GM23338 (cell line): ENCODE results near the gene TBC1D21. TPM values are rescaled to one million over a fixed set of nuclear protein-coding genes. Genes with fewer than 3 reads are reported as not detected.

Source experiments
- CREB1 ChIP-seq: fragments of 250-450 bp; sonication (Bioruptor Pico); IDR thresholded peaks from 2 replicates; pipeline ENCODE4 v1.5.0; 2020; ENCODE audit warnings: low read depth, mild to moderate bottlenecking, moderate library complexity
- EZH2 ChIP-seq: fragments of 200-600 bp; sonication (generic); IDR thresholded peaks from one replicate; pipeline ENCODE4 v1.8.0; 2017; ENCODE audit warnings: antibody characterized with exemption, mild to moderate bottlenecking, low read depth; ENCODE audit not compliant: unreplicated experiment
- EZH2phosphoT487 ChIP-seq: fragments of 200-600 bp; sonication (generic); IDR thresholded peaks from one replicate; pipeline ENCODE4 v1.8.1; 2018; ENCODE audit warnings: antibody characterized with exemption; ENCODE audit not compliant: unreplicated experiment
- NANOG ChIP-seq: IDR thresholded peaks from 2 replicates; pipeline ENCODE4 v1.6.1; 2016; ENCODE audit warnings: antibody characterized with exemption, borderline replicate concordance
- POLR2AphosphoS5 ChIP-seq: IDR thresholded peaks from 2 replicates; pipeline ENCODE4 v1.6.1; 2016; ENCODE audit warnings: antibody characterized with exemption, low read depth
- STAT1 ChIP-seq: IDR thresholded peaks from one replicate; pipeline ENCODE4 v1.6.1; 2016; ENCODE audit warnings: antibody characterized with exemption; ENCODE audit not compliant: unreplicated experiment
- ZNF114 ChIP-seq: fragments of 250-450 bp; sonication (Bioruptor Pico); IDR thresholded peaks from 2 replicates; pipeline ENCODE4 v1.5.0; 2020; ENCODE audit warnings: mild to moderate bottlenecking, moderate library complexity
- polyA plus RNA-seq: library from polyadenylated mRNA; unstranded; fragments of >200 nt; fragmentation: Nextera tagmentation; extraction: Ambion mirVana; gene quantifications from 2 replicates; pipeline ENCODE4 v1.2.1, GENCODE V29; 2016
- total RNA-seq: library from RNA; depleted of rRNA; stranded (reverse); fragments of >200 nt; shearing (Covaris generic); gene quantifications from 2 replicates; pipeline ENCODE4 v1.2.3, GENCODE V29; 2014
- TF ChIP-seq, protein P1 (sequence below): fragments of 250-450 bp; sonication (Bioruptor Pico); IDR thresholded peaks from 2 replicates; pipeline ENCODE4 v1.5.0; 2020; ENCODE audit warnings: mild to moderate bottlenecking, moderate library complexity
- TF ChIP-seq, protein P2 (sequence below): IDR thresholded peaks from one replicate; pipeline ENCODE4 v1.6.1; 2018; ENCODE audit warnings: antibody characterized with exemption; ENCODE audit not compliant: unreplicated experiment
- TF ChIP-seq, protein P3 (sequence below), 2 experiments: fragments of 200-600 bp in 1 of 2; sonication (generic) in 1 of 2; conservative IDR thresholded peaks; 2 replicates each; pipeline versions ENCODE4 v1.5.1 to v1.6.1; 2016 to 2017; ENCODE audit warnings: antibody characterized with exemption in 2 of 2, low read depth in 2 of 2, mild to moderate bottlenecking in 2 of 2, moderate library complexity in 1 of 2

Gene TBC1D21
- total and polyA plus RNA-seq, 2 experiments from 2014 or later = not detected

DNA sequence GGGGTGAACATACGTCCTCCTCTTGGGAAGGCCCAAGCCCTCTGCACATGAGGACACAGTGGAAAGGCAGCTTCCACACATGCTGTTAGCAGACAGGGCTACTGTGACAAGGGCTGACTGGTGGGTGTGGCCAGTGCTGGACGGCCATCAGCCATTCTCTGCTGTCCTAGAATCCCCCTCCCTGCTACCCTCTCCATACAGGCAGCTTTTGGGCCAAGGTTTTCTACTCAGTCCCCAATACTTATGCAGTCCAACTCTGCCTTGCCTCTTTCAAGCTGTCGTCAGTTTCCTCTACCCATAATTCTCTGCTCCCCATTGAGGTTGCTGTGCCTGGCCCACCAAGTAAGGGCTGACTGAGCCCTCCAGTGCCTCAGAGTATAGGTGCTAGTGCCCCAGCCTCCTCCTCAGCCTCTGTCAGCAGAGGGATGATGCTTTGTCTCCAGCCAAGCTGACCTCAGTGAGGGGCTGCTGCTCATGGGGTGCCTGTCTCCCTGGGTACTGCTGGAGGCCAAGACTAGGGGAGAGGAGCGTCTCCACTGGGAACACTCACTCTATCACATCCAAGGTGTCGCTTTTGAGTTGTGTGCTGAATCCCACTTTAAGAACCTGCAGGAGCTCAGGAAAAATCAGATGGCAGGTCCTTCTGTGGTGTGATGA is 55.7 kb downstream of the TBC1D21 start (continued):
- TF ChIP-seq, protein P1, sequence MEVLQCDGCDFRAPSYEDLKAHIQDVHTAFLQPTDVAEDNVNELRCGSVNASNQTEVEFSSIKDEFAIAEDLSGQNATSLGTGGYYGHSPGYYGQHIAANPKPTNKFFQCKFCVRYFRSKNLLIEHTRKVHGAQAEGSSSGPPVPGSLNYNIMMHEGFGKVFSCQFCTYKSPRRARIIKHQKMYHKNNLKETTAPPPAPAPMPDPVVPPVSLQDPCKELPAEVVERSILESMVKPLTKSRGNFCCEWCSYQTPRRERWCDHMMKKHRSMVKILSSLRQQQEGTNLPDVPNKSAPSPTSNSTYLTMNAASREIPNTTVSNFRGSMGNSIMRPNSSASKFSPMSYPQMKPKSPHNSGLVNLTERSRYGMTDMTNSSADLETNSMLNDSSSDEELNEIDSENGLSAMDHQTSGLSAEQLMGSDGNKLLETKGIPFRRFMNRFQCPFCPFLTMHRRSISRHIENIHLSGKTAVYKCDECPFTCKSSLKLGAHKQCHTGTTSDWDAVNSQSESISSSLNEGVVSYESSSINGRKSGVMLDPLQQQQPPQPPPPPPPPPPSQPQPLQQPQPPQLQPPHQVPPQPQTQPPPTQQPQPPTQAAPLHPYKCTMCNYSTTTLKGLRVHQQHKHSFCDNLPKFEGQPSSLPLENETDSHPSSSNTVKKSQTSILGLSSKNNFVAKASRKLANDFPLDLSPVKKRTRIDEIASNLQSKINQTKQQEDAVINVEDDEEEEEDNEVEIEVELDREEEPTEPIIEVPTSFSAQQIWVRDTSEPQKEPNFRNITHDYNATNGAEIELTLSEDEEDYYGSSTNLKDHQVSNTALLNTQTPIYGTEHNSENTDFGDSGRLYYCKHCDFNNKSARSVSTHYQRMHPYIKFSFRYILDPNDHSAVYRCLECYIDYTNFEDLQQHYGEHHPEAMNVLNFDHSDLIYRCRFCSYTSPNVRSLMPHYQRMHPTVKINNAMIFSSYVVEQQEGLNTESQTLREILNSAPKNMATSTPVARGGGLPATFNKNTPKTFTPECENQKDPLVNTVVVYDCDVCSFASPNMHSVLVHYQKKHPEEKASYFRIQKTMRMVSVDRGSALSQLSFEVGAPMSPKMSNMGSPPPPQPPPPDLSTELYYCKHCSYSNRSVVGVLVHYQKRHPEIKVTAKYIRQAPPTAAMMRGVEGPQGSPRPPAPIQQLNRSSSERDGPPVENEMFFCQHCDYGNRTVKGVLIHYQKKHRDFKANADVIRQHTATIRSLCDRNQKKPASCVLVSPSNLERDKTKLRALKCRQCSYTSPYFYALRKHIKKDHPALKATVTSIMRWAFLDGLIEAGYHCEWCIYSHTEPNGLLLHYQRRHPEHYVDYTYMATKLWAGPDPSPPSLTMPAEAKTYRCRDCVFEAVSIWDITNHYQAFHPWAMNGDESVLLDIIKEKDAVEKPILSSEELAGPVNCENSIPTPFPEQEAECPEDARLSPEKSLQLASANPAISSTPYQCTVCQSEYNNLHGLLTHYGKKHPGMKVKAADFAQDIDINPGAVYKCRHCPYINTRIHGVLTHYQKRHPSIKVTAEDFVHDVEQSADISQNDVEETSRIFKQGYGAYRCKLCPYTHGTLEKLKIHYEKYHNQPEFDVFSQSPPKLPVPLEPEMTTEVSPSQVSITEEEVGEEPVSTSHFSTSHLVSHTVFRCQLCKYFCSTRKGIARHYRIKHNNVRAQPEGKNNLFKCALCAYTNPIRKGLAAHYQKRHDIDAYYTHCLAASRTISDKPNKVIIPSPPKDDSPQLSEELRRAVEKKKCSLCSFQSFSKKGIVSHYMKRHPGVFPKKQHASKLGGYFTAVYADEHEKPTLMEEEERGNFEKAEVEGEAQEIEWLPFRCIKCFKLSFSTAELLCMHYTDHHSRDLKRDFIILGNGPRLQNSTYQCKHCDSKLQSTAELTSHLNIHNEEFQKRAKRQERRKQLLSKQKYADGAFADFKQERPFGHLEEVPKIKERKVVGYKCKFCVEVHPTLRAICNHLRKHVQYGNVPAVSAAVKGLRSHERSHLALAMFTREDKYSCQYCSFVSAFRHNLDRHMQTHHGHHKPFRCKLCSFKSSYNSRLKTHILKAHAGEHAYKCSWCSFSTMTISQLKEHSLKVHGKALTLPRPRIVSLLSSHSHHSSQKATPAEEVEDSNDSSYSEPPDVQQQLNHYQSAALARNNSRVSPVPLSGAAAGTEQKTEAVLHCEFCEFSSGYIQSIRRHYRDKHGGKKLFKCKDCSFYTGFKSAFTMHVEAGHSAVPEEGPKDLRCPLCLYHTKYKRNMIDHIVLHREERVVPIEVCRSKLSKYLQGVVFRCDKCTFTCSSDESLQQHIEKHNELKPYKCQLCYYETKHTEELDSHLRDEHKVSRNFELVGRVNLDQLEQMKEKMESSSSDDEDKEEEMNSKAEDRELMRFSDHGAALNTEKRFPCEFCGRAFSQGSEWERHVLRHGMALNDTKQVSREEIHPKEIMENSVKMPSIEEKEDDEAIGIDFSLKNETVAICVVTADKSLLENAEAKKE (CRISPR knock-in tag) = no peak
- TF ChIP-seq POLR2AphosphoS5 (no peak), NANOG (no peak), STAT1 (no peak), EZH2phosphoT487 (no peak), ZNF114 (CRISPR knock-in tag) (no peak), EZH2 (no peak), CREB1 (CRISPR knock-in tag) (no peak)
- TF ChIP-seq, protein P2, sequence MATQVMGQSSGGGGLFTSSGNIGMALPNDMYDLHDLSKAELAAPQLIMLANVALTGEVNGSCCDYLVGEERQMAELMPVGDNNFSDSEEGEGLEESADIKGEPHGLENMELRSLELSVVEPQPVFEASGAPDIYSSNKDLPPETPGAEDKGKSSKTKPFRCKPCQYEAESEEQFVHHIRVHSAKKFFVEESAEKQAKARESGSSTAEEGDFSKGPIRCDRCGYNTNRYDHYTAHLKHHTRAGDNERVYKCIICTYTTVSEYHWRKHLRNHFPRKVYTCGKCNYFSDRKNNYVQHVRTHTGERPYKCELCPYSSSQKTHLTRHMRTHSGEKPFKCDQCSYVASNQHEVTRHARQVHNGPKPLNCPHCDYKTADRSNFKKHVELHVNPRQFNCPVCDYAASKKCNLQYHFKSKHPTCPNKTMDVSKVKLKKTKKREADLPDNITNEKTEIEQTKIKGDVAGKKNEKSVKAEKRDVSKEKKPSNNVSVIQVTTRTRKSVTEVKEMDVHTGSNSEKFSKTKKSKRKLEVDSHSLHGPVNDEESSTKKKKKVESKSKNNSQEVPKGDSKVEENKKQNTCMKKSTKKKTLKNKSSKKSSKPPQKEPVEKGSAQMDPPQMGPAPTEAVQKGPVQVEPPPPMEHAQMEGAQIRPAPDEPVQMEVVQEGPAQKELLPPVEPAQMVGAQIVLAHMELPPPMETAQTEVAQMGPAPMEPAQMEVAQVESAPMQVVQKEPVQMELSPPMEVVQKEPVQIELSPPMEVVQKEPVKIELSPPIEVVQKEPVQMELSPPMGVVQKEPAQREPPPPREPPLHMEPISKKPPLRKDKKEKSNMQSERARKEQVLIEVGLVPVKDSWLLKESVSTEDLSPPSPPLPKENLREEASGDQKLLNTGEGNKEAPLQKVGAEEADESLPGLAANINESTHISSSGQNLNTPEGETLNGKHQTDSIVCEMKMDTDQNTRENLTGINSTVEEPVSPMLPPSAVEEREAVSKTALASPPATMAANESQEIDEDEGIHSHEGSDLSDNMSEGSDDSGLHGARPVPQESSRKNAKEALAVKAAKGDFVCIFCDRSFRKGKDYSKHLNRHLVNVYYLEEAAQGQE = no peak
- TF ChIP-seq, protein P3, sequence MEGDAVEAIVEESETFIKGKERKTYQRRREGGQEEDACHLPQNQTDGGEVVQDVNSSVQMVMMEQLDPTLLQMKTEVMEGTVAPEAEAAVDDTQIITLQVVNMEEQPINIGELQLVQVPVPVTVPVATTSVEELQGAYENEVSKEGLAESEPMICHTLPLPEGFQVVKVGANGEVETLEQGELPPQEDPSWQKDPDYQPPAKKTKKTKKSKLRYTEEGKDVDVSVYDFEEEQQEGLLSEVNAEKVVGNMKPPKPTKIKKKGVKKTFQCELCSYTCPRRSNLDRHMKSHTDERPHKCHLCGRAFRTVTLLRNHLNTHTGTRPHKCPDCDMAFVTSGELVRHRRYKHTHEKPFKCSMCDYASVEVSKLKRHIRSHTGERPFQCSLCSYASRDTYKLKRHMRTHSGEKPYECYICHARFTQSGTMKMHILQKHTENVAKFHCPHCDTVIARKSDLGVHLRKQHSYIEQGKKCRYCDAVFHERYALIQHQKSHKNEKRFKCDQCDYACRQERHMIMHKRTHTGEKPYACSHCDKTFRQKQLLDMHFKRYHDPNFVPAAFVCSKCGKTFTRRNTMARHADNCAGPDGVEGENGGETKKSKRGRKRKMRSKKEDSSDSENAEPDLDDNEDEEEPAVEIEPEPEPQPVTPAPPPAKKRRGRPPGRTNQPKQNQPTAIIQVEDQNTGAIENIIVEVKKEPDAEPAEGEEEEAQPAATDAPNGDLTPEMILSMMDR (conservative IDR thresholded peaks at IDR 0.05; ENCODE audit: low read depth in 2 of 2) = no peak
